Daoy (cell line): ENCODE results near the gene DIO3. TPM values are rescaled to one million over a fixed set of nuclear protein-coding genes. Genes with fewer than 3 reads are reported as not detected.
"Not testable (repeated sequence)": the region's sequence is repeated elsewhere in the genome, so short reads cannot be mapped to it uniquely, and the experiment has no call there.

Experiments used
- DNase-seq: peaks from one replicate; pipeline ENCODE4 v3.0.0-alpha.2; 2015; ENCODE audit warnings: low read depth
- total RNA-seq: library from RNA; depleted of rRNA; stranded (reverse); fragments of >200 nt; shearing (Covaris generic); gene quantifications from 2 replicates; pipeline ENCODE4 v1.2.3, GENCODE V29; 2014

Gene DIO3
- total RNA-seq, 1 experiment from 2014 or later, result not detected

- no peak for DNase-seq
These were observed 2.5 kb upstream of the DIO3 start for GRCh38 chr14:101558739-101559240.

GRCh38 chr14:101559250-101559623, 2.1 kb upstream of the DIO3 start:
- no peak for DNase-seq

- peak; percentile 50 for DNase-seq
These were observed 1.4 kb upstream of the DIO3 start for GRCh38 chr14:101559624-101560533.

GRCh38 chr14:101560534-101561113, 671 bp upstream of the DIO3 start:
- no peak for DNase-seq

- DNase-seq, result no peak
These were observed 699 bp downstream of the DIO3 start for GRCh38 chr14:101561897-101562490.

GRCh38 chr14:101562659-101563351, 1.5 kb downstream of the DIO3 start:
- DNase-seq, result no peak

GRCh38 chr14:101563352-101563653, 2.0 kb downstream of the DIO3 start:
- no peak for DNase-seq

GRCh38 chr14:101563654-101564443, 2.6 kb downstream of the DIO3 start:
- DNase-seq, result no peak

- no peak for DNase-seq
These were observed 3.1 kb downstream of the DIO3 start for GRCh38 chr14:101564444-101564776.

GRCh38 chr14:101564819-101565698, 3.8 kb downstream of the DIO3 start:
- no peak for DNase-seq

GRCh38 chr14:101567252-101567651, 6.0 kb downstream of the DIO3 start:
- no peak for DNase-seq

GRCh38 chr14:101571004-101571403, 9.7 kb downstream of the DIO3 start:
- no peak for DNase-seq

- DNase-seq, result not testable (repeated sequence)
These were observed 11.2 kb downstream of the DIO3 start for GRCh38 chr14:101572526-101572925.

- DNase-seq, result no peak
These were observed 12.0 kb downstream of the DIO3 start for GRCh38 chr14:101573289-101573688.

GRCh38 chr14:101575581-101575980, 14.3 kb downstream of the DIO3 start:
- DNase-seq, result no peak

- no peak for DNase-seq
These were observed 16.1 kb downstream of the DIO3 start for GRCh38 chr14:101577221-101577909.

- DNase-seq, result no peak
These were observed 17.2 kb downstream of the DIO3 start for GRCh38 chr14:101578489-101578888.

- no peak for DNase-seq
These were observed 18.2 kb downstream of the DIO3 start for GRCh38 chr14:101579372-101580080.

- no peak for DNase-seq
These were observed 20.5 kb downstream of the DIO3 start for GRCh38 chr14:101581806-101582205.
